KOPT-K1 (cell line): ENCODE measurements around the gene BZW1.

ENCODE experiments used
- H3K27ac ChIP-seq: fragments of 200-600 bp; sonication (generic); 2 replicates; pipeline ENCODE4 v1.5.1; 2016; ENCODE audit warnings: antibody characterized with exemption, mild to moderate bottlenecking, low read depth, low read length; ENCODE audit not compliant: poor library complexity, severe bottlenecking
- H3K36me3 ChIP-seq: fragments of 200-600 bp; sonication (generic); 2 replicates; pipeline ENCODE4 v1.5.1; 2017; ENCODE audit warnings: antibody characterized with exemption, mild to moderate bottlenecking, low read length, moderate library complexity; ENCODE audit not compliant: insufficient read depth
- H3K9me3 ChIP-seq: fragments of 200-600 bp; sonication (generic); 2 replicates; pipeline ENCODE4 v1.5.1; 2017; ENCODE audit warnings: antibody characterized with exemption, low read length, mild to moderate bottlenecking; ENCODE audit not compliant: insufficient read depth, poor library complexity, severe bottlenecking

Gene BZW1

DNA sequence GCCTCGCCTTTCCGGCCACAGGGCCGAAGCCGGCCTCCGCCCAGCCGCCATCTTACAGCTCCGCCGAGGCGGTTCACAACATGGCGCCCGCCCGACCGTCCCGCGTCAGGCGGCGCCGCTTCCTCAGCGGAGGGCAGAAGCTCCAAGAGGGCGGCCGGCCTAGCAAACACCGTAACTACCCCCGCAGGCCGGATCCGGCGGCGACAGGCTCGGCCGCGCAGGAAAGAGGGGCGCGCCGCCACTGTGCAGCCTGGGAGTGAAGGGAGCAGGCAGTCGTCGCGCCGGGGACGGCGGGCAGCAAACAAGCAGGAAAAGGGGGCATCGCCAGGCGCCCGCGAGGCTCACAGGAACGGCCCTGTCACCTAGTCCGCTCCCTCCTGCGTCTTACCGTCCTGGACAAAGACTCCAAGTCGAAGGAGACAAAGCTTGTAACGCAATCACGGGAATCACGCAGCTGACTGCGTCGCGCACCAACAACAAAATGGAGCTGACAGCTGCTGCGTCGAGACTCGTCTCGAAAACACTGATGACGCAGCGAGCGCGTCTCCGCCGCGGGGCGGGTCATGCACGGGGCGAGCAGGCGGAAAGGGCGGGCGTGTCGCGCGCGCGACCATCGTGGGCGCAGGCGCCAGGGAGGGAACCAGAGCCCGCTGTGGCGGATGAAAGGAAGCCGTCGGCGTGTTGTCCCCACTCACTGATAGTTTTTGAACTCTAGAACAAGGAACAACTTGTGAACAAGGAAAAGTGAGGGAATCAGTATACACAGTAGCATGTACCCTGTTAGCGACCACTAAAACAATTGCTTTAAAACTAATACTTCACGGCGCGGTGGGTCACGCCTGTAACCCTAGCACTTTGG lies 52.7 kb downstream of the BZW1 start, which contains the start of gene CLK1:
TSS of gene CLK1 (minus strand) at position 483 of the 859 bp plus-strand sequence. CDS start 2,796 bp downstream, outside the sequence.
- Histone ChIP-seq H3K36me3 (peaks cover 32% of the 10 kb centered on the region), H3K27ac (peak within 1 kb of the TSS; percentile 94), H3K9me3 (no peaks in the 10 kb centered on the region)

DNA sequence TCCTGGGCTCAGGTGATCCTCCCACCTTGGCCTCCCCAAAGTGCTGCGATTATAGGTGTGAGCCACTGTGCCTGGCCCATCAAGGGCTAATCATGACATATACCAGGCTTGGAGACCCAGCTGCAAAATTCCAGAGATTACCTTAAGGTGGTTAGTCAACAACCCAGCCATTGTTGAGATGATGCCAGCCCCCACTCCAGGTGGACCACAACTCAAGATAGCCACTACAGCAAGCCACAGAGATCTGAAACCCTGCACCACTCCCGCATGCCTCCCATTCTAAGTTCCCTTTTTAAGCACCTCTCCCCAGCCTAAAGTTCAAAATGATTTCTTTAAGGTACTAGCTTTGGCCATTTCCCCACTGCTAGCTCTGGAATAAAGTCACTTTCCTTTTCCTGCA lies 57.3 kb downstream of the BZW1 start:
- Histone ChIP-seq H3K9me3 (no peaks in the 10 kb centered on the region), H3K36me3 (peaks cover 38% of the 10 kb centered on the region), H3K27ac (no peak overlapping the region)

DNA sequence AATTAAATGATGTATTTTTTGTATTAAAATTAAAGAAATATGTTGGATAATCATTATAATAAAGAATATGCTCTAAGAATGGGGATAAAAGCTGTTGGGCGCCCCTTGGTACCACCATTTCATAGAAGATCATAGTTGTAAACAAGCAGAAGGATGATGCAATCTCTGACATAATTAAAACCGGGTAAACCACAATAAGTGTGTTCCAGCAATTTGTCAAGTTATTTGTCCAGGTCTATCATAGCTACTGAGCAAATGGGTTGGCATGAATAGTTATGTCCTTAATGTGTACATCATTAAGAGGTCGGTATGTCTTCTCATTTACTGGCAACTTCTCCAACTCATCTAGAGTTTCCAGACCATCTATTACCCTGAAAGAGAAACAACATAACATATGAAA lies 59.4 kb downstream of the BZW1 start:
- H3K36me3 ChIP-seq: peaks cover 59% of the 10 kb centered on the region
- H3K9me3 ChIP-seq: no peaks in the 10 kb centered on the region
- no peak overlapping the region for H3K27ac ChIP-seq

DNA sequence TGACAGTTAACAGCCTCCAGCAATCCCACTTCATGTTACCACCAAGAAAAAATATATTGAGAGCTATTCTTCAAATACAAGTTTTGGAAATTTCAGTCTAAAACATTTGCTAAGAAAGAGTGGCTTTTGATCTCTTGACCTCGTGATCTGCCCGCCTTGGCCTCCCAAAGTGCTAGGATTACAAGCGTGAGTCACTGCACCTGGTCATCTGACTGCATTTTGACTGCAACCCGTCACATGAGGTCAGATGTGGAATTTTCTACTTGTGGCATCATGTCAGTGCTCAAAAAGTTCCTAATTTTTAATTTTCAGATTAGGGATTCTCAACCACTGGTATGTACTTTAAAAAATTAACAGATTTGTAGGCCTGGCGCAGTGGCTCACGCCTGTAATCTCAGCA lies 61.9 kb downstream of the BZW1 start:
- Histone ChIP-seq H3K36me3 (peaks cover 84% of the 10 kb centered on the region), H3K9me3 (no peaks in the 10 kb centered on the region), H3K27ac (no peak overlapping the region)
